RWPE1 (cell line): ENCODE measurements around the gene CAPN5.

Experiments
- CTCF ChIA-PET: fragments of 350-600 bp; sonication (Branson Sonifier 250); formaldehyde crosslinking; extraction: SDS; loops from one replicate; lab custom pipeline; 2021; lab: Yijun Ruan, JAX
- POLR2A ChIA-PET: fragments of 400-600 bp; formaldehyde crosslinking; extraction: SDS; loops from one replicate; lab custom pipeline; 2020; ENCODE audit warnings: antibody characterized with exemption; ENCODE audit not compliant: low non-redundant PET; lab: Yijun Ruan, JAX
- DNase-seq: peaks from one replicate; pipeline ENCODE4 v3.0.0; 2012; ENCODE audit warnings: low spot score
- H3K27ac ChIP-seq: fragments of 450-650 bp; 2 replicates; pipeline ENCODE4 v1.5.1; 2017
- TF ChIP-seq, protein P1 (sequence below): fragments of 450-650 bp; conservative IDR thresholded peaks from 2 replicates; pipeline ENCODE4 v1.5.1; 2017; ENCODE audit warnings: low read depth, mild to moderate bottlenecking

The CAPN5 gene

DNA sequence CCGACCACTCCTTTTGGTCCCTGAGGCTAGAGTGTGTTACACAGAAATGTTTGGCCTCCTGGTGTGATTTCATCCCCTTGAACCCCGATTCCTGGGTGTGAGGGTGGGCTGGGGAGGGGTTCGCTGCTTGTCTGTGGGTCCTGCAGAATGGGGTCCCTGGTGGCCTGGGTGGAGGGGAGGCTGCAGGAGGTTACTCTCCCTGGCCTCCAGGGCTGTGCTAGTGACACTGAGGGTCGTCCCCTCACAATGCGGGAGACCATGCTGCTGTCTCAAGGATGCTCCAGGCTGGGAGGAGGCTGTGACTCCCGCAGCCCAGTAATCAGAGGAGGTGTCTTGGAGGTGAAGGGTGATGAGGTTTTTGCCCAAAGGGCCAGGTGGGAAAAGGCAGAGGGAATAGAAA, 18.9 kb downstream of the CAPN5 start:
- CTCF ChIA-PET: no interaction called here
- DNase-seq: no peak
- TF ChIP-seq, protein P1, sequence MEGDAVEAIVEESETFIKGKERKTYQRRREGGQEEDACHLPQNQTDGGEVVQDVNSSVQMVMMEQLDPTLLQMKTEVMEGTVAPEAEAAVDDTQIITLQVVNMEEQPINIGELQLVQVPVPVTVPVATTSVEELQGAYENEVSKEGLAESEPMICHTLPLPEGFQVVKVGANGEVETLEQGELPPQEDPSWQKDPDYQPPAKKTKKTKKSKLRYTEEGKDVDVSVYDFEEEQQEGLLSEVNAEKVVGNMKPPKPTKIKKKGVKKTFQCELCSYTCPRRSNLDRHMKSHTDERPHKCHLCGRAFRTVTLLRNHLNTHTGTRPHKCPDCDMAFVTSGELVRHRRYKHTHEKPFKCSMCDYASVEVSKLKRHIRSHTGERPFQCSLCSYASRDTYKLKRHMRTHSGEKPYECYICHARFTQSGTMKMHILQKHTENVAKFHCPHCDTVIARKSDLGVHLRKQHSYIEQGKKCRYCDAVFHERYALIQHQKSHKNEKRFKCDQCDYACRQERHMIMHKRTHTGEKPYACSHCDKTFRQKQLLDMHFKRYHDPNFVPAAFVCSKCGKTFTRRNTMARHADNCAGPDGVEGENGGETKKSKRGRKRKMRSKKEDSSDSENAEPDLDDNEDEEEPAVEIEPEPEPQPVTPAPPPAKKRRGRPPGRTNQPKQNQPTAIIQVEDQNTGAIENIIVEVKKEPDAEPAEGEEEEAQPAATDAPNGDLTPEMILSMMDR: no peak
- POLR2A ChIA-PET: no interaction called here
- no peak overlapping the region for H3K27ac ChIP-seq

DNA sequence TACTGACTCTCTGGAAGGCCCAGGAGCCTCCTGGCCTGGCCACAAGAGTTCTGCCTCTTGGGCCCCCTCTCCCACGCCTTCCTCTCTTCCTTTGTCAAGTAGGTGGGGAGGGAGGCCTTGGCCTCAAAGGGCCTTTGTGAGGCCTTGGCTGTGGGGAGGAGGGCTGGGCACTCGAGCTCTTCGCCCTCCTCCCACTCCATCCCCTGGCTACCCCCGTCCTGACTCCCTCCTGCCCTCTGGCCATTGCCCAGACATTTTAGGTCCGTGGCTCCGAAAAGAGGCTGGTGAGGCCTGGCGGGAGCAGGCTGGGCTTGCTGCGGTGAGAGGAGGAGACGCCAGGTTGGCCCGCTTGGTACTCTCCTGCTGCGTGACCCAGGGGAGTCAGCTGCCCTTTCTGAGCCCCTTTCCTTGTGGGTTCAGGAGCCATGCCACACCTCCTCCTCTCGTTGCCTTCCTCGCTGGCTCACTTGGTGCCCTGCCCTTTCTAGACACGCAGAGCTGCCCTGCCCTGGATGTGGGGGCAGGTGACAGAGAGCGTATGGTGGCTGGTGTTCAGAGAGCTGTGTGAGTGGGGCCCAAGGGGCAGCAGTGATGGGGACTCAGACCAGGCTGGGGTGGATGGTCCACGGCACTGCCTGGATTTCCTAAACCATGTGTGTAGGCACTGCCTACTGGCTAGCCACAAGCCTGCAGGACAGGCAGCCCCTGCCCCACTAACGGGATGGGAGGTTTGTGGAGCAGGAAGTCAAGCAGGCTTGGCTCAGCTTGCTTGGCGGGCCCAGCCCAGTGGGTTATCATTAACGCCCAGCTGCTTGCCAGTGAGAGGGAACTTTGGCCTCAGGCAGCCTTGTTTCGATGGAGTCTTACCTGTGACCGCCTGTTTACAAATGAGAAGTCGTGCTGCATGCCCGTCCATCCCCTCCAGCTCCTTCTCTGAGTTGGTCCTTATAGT, 20.0 kb downstream of the CAPN5 start:
- DNase-seq: no peak
- CTCF ChIA-PET: interaction anchor here (0.7 kb wide), 1 partner anchor 44 kb away, joined by 3 read pairs; no protein-coding TSS in a partner anchor
- POLR2A ChIA-PET: no interaction called here
- TF ChIP-seq, protein P1: no peak
- no peak overlapping the region for H3K27ac ChIP-seq

DNA sequence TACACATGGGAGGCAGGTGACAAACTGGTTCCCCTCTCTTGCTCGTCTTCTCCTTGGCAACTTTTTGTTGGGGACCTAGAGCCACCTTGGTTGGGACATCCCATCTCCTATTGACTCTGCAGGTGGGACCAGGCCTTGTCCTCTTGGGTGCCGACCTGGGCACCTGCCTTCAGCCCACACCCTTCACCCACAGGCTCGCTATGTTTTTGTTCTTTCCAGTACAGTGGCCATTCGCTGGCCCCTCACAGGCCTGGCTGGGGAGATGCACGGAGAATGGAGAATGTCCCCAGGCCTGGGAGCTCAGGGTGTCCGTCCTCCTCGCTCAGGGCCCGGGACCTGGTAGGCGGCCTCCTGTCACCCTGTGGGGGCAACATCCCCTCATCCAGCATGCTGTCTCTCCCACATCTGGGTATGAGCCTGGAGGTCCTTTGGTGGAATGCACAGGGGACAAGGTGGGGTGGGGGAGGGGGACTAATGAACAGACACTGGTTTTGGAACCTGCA, 21.0 kb downstream of the CAPN5 start:
- ChIA-PET POLR2A (no interaction called here), CTCF (no interaction called here)
- TF ChIP-seq, protein P1: no peak
- no peak for DNase-seq
- no peak overlapping the region for H3K27ac ChIP-seq

DNA sequence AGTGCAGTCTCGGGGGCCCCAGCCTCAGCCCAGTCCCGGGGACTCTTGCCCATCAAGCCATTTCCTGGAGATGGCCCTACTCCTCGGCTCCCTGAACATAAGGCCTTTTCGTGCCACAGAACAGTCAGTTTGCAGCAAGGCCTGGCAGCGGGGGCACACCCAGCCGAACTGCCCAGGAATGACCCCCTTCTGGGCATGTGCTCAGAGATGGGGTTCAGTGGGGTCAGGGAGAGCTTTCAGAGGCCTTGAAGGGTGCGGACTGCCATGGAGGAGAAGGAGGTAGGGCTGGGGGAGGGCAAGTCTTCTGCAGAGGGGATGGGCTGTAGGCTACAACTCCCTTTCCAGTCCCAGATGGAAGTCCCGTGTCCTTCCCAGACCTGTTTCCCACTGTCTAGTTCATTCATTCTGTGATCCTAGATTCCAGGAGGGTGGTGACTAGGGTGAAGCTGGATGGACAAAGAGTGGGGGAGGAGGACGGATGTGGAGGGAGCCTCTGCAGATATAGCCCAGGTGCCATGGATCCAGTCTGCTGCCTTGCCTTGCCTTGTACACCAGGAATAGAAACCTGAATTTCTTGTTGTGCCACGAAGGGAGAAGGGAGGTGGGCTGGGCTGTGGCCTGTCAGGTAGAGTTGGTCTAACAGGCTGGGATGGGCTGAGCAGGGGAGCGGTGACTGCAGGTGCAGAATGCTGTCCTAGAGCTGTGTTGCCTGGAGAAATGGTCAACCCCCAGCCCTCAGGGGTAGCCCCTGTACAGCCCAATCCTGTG, 21.6 kb downstream of the CAPN5 start:
- no peak overlapping the region for H3K27ac ChIP-seq
- TF ChIP-seq, protein P1: no peak
- ChIA-PET POLR2A (no interaction called here), CTCF (interaction anchor here (0.5 to 1.4 kb wide), 5 partner anchors 39 to 531 kb away, joined by 3 to 12 read pairs (median 3); no protein-coding TSS in a partner anchor)
- DNase-seq: no peak

DNA sequence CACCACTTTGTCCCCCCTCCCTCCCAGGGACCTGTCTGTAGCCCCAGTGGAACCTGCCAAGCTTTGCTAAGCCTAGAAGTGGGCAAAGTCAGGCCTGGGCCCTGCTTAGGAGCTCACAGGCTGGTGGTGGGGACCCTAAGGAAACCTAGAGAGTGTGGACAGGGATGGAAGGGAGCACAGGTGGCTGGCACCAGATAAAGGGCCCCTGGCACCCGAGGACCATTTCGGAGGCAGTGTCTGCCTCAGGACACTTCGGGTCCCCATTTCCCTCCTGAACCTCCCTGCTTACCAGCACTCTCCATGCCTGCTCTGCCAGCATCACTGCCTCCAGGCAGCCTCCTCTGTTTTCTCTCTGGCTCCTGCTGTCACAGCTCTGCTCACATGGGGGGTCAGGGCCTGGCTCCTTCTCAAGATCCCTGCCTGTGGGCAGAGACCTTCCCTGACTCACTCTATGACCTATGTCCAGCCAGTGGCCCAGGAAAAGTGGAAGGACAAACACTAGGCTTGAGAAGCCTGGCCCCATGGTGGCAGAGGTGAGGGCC, 22.3 kb downstream of the CAPN5 start:
- CTCF ChIA-PET: interaction anchor here (0.5 to 1.4 kb wide), 5 partner anchors 38 to 530 kb away, joined by 3 to 12 read pairs (median 3); no protein-coding TSS in a partner anchor
- TF ChIP-seq, protein P1: no peak
- DNase-seq: no peak
- POLR2A ChIA-PET: no interaction called here
- H3K27ac ChIP-seq: no peak overlapping the region

DNA sequence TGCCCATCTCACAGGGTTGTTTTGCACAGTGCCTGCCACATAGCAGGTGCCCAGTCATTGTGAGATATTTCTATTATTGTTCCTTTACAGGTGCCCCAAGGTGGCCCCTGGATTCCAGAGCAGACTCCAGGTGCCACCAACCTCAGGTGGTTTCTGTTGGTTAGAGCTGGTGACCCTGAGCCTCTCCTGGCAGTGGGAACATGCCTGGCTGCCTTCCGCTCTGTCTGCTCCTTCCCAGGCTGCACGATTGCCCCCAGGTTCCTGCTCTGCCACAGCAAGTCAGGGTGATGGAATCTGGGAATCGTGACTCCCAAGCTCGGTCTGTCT, 23.2 kb downstream of the CAPN5 start:
- no peak overlapping the region for H3K27ac ChIP-seq
- no peak for DNase-seq
- POLR2A ChIA-PET: no interaction called here
- TF ChIP-seq, protein P1: no peak
- CTCF ChIA-PET: interaction anchor here (0.7 to 2.8 kb wide), 9 partner anchors 8 to 170 kb away, joined by 3 to 14 read pairs (median 5); partner anchors contain the start of gene CAPN5
